ENCODE measurements around the gene SLC22A1. TPM values are rescaled to one million over a fixed set of nuclear protein-coding genes. Genes with fewer than 3 reads are reported as not detected.

Gene SLC22A1
- total and polyA plus RNA-seq, 2 of the 8 experiments (the other 6 are each of a cell fraction or from before 2014, with no cell fraction given), result 0.12 to 0.45 TPM

GRCh38 chr6:160088784-160089533, 32.7 kb upstream of the SLC22A1 start:
- H3K9me3 ChIP-seq (ENCODE audit: insufficient read depth in 2 of 2, low read depth in 1 of 2, low read length in 1 of 2), result no peaks in the 10 kb centered on the region
- H4K5ac ChIP-seq (ENCODE audit: insufficient read length, low read depth, low read length), result no peak overlapping the region
- WGBS, 2 experiments (ENCODE audit: extremely low coverage in 1 of 2, insufficient coverage in 1 of 2, insufficient read length in 1 of 2, insufficient replicate concordance in 2 of 2, low coverage in 1 of 2, low lambda C conversion rate in 2 of 2, missing lambda C conversion rate in 1 of 2), result 91% methylated on average over 21 of the region's 21 CpGs; no CpG with 5 or more reads in 1 of the 2 experiments
- H2BK5ac ChIP-seq (ENCODE audit: low read depth, low read length), result no peak overlapping the region
- H3K23me2 ChIP-seq (ENCODE audit: low read depth, low read length), result no peaks in the 10 kb centered on the region
- no peak overlapping the region for H4K8ac ChIP-seq (ENCODE audit: extremely low read depth, insufficient read depth, low read length)
- no peak overlapping the region for H3K14ac ChIP-seq (ENCODE audit: insufficient read length)
- H2AFZ ChIP-seq (ENCODE audit: low read length), result no peak overlapping the region
- no peak for DNase-seq (ENCODE audit: low read depth in 1 of 2, low spot score in 2 of 2)
- no peak overlapping the region for H3K23ac ChIP-seq (ENCODE audit: insufficient read length)
- no peak overlapping the region for H2BK15ac ChIP-seq (ENCODE audit: low read length)
- no peak overlapping the region for H3K56ac ChIP-seq (replicated peaks; ENCODE audit: insufficient read length, low read depth, low read length)
- no peak overlapping the region for H3K9ac ChIP-seq (replicated peaks in 1 of 4; ENCODE audit: extremely low read depth in 1 of 4, low read depth in 3 of 4, low read length in 3 of 4)
- no peak overlapping the region for H2BK20ac ChIP-seq (ENCODE audit: low read length)
- H2BK12ac ChIP-seq (ENCODE audit: low read depth, low read length), result no peak overlapping the region
- H3K27me3 ChIP-seq (replicated peaks in 1 of 4; ENCODE audit: control insufficient read depth in 3 of 4, extremely low read depth in 1 of 4, insufficient read depth in 3 of 4, low read length in 3 of 4), result no peaks in the 10 kb centered on the region
- H3K4me2 ChIP-seq (ENCODE audit: insufficient read depth in 1 of 2, low read depth in 2 of 2, low read length in 2 of 2), result no peak overlapping the region
- no peak overlapping the region for H2AK5ac ChIP-seq (ENCODE audit: low read depth, low read length)
- no peak overlapping the region for H3K18ac ChIP-seq (ENCODE audit: extremely low read depth, low read length)
- H3K79me2 ChIP-seq (ENCODE audit: control insufficient read depth in 1 of 2, insufficient read depth in 2 of 2, low read length in 2 of 2), result no peaks in the 10 kb centered on the region
- ChIA-PET CTCF (ENCODE audit: partially characterized antibody) (interaction anchor here (0.7 to 4.4 kb wide), 40 partner anchors 9 to 445 kb away, joined by 3 to 46 read pairs (median 4); no protein-coding TSS in a partner anchor), POLR2A (ENCODE audit: partially characterized antibody) (interaction anchor here (1.1 kb wide), 1 partner anchor 9 kb away, joined by 3 read pairs; no protein-coding TSS in a partner anchor)
- no peak overlapping the region for H3K27ac ChIP-seq (ENCODE audit: low read depth, low read length)
- H4K91ac ChIP-seq (replicated peaks; ENCODE audit: insufficient read length, low read length), result no peak overlapping the region
- H3K4me3 ChIP-seq (ENCODE audit: extremely low read depth in 1 of 4, insufficient read depth in 2 of 4, low read depth in 3 of 4, low read length in 4 of 4), result no peak overlapping the region
- FAIRE-seq, result no peak
- peaks cover 35 to 74% (median 64%) of the 10 kb centered on the region in 4 experiments for H3K36me3 ChIP-seq (ENCODE audit: control insufficient read depth in 2 of 4, insufficient read depth in 4 of 4, low read length in 3 of 4)
- no peak overlapping the region for H3K4ac ChIP-seq (replicated peaks; ENCODE audit: insufficient read length, low read depth, low read length)
- peaks cover 0 to 9% of the 10 kb centered on the region in 2 experiments for H4K20me1 ChIP-seq (replicated peaks in 1 of 2; ENCODE audit: control insufficient read depth in 1 of 2, insufficient read depth in 2 of 2, low read length in 2 of 2)
- no peaks in the 10 kb centered on the region; the same call in 1 of the 2 replicates for H3K79me1 ChIP-seq (ENCODE audit: low read depth, low read length)
- no peak overlapping the region for H2BK120ac ChIP-seq (replicated peaks; ENCODE audit: low read depth, low read length)
- no peaks in the 10 kb centered on the region for H3K4me1 ChIP-seq (replicated peaks in 1 of 4; ENCODE audit: control insufficient read depth in 3 of 4, insufficient read depth in 4 of 4, low read length in 3 of 4)
- no peak for TF ChIP-seq SIX5 (IDR thresholded peaks at IDR 0.05; ENCODE audit: low read depth, low read length)
- no peak for TF ChIP-seq TEAD4 (IDR thresholded peaks at IDR 0.05; ENCODE audit: low read depth, low read length)
- TF ChIP-seq SP1 (IDR thresholded peaks at IDR 0.05; ENCODE audit: low read depth, low read length), result no peak
- no peak for TF ChIP-seq PHF8 (conservative IDR thresholded peaks at IDR 0.05; ENCODE audit: low read depth, low read length)
- TF ChIP-seq SRF (IDR thresholded peaks at IDR 0.05; ENCODE audit: low read depth, low read length), result no peak
- no peak for TF ChIP-seq NANOG (IDR thresholded peaks at IDR 0.05; ENCODE audit: insufficient read depth, low read depth, low read length, poor library complexity, severe bottlenecking)
- TF ChIP-seq USF2 (IDR thresholded peaks at IDR 0.05; ENCODE audit: low read length), result no peak
- TF ChIP-seq CTCF (IDR thresholded peaks at IDR 0.05; ENCODE audit: control extremely low read depth in 1 of 3, insufficient read depth in 1 of 3, low read depth in 1 of 3, low read length in 3 of 3), result no peak
- no peak for TF ChIP-seq TAF7 (optimal IDR thresholded peaks at IDR 0.05; ENCODE audit: borderline replicate concordance, low read depth, low read length)
